NCI-H345 treated with DMSO at 0.1 percent for 48 hours (cell line): ENCODE measurements around the gene CEP128.
A peak's percentile ranks its signal among the peaks of the same experiment; 100 is the strongest.

Source experiments
- DNase-seq: peaks from one replicate; lab custom pipeline; 2025; ENCODE audit not compliant: unreplicated experiment; lab: John Stamatoyannopoulos, UW

Gene CEP128

DNA sequence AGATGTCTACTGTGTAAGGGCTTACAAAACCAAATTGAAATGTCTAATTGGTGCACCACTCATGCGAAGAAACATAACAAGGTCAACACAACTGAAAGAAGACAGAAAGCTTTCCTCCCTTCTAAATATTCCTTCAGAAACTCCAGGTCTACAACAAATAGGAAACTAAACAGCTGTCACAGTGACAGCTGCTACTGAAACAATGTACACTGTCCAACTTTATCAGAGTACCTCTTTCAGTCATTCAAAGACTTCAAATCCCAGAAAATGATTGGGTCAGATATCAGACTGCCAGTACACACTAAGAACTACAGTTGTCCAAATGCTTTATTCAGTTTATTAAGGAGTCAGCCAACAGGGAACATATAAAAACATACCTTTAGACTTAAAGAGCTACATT lies 35.2 kb downstream of the CEP128 start:
- DNase-seq, result no peak

DNA sequence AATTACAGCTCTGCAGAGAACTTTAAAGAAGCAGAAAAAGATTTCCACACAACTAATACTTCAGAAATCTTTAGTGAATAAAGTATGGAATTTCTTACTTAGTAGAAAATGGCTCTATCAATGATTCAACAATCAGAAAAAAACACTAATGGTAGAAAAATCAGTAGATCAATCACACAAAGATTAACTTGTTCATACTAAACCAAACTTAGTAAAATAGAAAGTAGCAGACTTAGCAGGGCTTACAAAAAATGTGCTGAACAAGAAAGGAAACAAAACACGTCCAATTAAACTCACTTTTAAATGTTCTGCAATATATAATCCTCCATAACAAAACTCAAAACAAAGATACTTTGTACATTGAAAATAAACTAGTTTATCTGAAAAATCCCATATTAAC lies 38.9 kb downstream of the CEP128 start:
- DNase-seq, result no peak

DNA sequence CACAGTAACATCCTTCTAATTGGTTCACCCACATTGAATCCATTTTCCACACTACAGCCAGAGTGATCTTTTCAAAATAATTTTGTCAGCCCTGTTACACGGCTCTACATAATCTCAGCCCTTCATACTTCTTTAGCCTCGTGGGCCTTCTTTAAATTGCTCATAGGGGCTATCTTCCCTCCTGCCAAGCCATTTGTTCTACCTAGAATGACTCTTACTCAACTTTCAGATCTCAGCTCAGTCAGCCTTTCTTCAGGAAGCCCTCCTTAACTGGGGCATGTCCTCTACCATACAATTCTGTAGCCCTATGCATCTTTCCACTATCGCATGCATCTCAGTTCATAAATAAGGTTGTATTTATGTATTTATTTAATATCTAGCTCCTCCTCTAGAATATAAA lies 39.7 kb downstream of the CEP128 start:
- DNase-seq, result no peak

DNA sequence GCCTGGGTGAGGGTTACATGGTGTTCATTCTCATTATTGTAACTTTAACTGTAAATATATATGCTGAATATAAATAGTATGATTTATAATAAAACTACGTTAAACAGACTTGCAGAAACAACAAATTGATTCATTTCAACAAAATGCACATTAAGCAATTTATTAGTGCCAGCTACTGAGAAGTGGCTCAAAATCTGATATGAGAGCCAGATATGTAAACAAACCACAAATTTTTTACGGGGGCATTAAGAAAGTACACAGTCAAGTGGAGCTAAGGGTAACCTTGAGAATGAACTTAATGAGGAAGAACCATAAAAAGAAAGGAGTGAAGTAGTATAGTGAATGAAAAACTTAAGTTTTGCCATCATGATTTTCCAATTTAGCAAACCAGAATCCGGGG lies 40.3 kb downstream of the CEP128 start:
- no peak for DNase-seq

DNA sequence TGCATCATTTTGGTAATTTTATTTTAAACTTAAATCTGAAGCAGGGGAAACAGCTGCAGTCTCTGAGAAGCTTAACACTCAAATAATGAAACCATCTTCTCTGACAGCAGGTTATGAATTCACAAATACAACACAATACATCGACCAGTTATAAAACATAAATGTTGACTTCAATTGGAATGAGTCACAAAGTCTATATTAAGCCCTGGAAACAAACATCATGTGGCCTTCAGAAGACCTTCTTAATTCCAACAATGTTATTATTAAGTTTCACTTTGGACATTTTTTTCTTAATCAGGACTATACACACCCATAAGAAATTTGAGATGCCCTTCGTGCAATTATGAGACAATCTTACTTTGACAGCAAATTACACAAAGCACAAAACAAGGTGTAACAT lies 68.9 kb downstream of the CEP128 start:
- DNase-seq, result no peak

DNA sequence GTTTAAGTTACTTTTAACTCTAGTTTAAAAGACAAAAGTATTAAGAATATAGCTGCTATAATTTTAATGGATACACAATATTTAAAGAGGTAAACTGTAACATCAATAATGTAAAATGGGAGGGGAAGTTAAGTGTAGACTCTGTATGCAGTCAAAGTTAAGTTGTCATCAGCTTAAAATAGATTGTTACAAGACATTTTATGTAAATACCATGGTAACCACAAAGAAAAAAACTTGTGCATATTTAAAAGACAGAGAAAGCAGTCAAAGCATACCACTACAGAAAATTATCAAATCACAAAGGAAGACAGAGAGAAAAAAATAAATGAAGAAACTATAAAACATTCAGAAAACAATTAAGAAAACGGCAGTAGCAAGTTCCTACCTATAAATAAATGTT lies 73.3 kb downstream of the CEP128 start:
- no peak for DNase-seq

DNA sequence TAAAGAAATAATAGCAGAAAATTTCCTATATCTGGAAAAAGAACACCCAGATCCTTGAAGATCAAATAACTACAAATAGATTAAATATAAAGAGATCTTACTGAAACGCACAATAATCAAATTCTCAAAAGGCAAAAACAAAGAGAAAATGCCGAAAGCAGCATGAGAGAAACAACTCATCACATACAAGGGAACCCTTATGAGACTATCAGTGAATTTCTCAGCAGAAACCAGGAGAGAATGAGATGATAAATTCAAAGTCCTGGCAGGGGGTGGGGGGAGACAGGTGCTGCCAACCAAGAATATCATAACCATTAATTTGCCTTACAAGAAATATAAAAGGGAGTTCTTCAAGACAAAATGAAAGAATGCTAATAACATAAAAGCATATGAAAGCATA lies 73.7 kb downstream of the CEP128 start:
- DNase-seq, result no peak

DNA sequence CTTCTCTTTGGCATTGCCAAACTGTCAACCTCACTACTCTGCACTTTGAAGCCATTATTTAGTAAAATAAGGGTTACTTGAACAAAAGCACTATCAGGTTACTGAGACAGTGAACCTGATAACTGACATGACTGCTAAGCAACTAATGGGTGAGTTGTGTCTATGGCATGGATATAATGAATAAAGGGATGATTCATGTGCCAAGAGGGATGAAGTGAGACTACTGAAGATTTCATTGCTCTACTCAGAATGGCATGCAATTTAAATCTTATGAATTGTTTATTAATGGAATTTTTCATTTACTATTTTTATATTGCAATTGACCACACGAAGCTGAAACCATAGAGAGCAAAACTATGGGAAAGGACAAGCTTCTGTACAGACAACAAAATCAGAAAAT lies 74.4 kb downstream of the CEP128 start:
- no peak for DNase-seq

DNA sequence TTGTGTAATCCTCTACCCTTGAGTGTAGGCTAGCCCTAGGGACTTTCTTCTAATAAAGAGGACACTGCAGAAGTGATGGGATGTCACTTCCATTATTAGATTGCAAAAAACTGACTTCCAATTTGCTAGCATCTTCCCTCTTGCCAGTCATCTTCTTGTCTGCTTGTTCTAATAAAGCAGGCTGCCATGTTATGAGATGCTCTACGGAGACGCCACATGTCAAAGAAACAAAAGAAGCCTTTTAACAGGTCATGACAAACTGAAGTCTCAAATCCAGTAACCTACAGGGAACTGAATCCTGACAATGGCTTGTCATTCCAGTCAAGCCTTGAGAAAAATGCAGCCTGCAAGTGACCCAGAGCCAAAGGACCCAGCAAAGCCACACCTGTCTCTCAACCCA lies 76.0 kb downstream of the CEP128 start:
- no peak for DNase-seq

DNA sequence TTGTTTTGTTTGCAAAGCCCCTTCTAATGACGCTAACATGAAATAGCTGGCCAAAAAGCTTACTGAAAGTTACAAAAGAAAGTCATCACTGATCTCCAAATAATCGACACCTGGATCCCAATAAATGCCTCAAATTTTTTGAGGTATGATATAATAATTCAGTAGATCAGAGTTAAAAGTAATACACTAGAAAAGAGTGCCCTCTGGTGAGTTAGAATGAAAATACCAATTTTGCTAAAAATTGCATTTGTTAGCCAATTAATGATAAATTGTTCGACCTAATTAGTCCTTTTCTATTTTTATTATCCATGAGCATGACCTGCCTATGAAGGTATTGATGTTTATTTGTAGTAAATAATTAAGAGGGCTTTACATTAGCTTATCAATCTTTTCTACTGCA lies 78.6 kb downstream of the CEP128 start:
- no peak for DNase-seq

DNA sequence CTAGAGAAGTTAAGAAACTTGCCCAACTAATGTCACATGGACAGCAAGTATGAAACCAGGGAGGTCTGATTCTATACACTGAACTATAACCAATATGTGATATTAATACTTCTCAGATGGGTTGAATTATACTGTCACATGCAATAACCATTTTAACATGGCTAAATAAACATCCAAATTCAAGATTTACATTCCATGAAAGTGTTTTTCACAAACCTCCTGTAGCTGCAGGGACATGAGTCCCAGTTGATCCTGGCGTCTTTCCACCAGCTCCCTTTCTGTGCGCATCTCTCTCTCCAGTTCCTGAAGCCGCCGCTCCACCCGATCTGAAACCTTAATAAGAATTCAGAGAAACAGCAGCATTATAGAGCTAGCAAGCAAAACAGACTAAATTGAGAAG lies 79.0 kb downstream of the CEP128 start:
- DNase-seq, result no peak

DNA sequence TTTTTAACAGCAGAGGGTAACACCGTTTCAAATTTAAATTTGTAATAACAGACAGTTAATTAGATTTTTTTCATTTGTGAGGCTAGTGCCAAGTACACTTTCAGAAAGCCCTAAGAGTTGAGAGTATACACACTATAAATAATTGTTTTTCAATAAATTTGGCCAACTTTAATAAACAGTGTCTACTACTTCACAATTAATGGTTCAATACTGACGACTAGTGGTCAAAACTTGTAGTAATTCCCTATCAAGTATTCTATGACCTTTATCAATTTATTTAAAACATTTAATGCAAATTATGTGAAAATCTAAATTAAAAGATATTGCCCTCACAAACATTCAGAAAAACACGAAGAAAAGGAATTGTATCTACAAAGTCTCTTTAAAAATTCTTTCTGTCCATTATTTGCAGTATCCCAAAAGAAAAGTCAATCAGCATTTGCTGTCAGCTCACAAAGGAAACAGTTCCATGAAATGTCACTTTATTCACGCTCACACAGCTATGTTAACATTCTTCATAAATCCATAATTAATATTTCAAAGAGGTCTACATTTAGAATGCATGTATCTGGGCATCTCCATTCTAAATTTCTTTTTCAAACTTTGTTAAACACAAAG lies 91.2 kb downstream of the CEP128 start:
- peak; percentile 4 for DNase-seq

DNA sequence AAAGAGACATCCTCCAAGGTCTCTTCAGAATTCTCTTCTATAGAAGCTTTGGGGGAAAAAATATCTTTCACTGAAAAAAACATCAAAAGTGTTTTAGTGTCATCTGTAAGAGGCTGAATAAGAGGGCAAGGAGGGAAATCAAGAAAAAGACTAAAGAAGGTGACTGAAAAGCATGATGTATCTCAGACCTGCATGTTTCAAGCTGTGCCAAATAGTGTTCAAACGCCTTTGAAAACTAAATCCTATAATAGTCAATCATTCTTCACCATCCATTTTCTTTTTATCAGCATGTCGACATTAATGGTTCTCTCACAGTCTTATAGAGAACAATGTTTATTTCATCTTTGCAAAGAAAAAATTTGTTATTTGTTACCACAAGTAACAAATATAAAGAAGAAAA lies 94.5 kb downstream of the CEP128 start:
- DNase-seq, result no peak

DNA sequence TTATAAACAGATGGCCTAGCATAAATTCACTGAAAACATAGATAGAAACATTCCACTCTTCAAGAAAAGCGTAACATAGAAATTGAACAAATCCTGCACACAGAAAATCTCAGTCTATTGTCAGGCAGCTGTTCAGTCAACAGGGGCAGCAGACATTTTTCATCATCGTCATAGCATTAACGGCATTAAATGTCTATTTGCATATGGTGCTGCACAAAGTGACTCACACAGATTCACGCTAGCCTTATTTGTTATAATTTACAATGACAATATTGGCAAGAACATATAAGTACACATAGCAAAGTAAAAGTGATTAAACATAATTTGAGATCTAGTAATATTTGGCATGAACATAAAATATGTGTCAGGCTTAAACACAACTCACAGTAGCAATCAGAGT lies 95.7 kb downstream of the CEP128 start:
- no peak for DNase-seq

DNA sequence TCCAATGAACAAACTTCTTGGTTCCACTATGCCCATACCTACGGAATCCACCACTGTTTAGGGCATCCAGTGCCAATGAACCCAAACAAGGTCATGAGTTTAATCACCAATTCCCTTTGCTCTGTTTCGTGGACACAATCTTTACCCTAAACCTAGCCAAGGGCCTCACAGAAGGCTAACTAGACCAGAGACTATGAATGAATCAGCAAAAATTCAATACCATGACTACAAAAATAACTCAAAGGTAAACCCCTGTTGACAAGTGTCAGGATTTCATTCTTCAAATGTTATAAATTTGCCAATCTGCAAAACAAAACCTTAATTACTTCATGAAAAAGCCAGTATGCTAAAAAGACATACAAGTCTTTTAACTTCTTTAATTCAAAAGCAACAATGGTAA lies 96.7 kb downstream of the CEP128 start:
- no peak for DNase-seq

DNA sequence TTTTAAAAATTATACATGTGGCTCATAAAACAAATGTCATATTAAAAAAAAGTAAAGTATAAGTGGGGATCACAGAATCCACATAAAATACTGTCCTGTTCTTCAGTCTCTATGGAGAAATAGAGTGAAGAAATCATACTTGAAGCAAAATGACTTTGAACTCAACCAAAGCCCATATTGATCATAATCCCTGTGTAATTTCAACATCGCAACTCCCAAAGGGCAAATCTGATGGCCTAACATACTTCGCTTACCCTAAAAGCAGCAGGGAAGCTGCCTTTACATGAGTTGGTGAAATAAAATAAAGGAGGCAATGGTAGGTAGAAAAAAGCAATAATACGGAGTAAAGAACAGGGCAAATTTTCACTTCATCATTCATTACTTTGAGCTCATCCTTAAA lies 101.8 kb downstream of the CEP128 start:
- no peak for DNase-seq

DNA sequence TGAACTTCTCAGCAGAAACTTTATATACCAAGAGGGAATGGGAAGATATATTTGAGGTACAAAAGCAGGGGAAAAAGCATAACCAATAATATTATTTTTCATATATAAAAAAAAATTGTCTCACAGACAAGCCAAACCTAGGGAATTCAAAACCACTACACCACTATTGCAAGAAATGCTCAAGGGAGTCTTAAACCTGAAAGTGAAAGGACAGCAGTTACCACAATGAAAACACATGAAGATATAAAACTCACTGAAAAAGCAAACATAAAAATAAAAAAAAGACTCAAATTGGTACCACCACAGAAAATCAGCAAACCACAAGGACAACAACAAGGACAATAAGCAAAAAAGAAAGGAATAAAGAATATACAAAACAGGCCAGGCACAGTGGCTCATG lies 131.9 kb downstream of the CEP128 start:
- no peak for DNase-seq

DNA sequence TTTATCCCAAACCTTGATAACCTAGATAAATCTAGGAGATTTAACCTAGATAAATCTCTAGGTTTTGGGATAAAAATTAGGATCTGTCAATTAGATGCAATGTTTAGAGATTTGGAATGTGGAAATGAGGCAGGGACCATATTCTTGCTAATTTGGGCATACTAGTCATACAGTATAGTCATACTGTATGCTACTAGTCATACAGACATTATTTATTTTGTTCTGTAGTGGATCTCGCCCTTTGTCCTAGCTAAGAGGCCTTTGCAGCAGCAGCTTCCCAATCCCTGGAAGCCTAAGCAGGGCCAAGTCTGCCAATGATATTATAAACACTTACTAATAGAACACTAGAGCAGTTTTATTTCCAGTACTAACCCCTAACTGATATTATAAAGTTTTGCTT lies 136.4 kb downstream of the CEP128 start:
- DNase-seq, result no peak

DNA sequence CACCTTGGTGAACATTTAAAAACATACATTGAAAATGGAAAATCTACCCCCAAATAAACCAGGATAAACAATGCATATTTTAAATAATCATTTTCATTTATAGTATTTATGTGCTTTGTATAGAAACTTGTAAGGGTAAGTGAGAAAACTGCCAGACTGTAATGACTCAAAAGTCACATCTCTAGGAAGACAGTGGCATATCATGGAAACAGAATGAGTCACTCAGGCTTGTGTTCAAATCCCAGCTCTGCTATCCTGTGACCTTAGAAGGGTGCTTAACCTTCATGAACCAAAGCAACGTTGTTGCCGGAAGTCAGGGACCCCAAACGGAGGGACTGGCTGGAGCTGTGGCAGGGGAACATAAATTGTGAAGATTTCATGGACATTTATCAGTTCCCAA lies 142.7 kb downstream of the CEP128 start:
- DNase-seq, result no peak

DNA sequence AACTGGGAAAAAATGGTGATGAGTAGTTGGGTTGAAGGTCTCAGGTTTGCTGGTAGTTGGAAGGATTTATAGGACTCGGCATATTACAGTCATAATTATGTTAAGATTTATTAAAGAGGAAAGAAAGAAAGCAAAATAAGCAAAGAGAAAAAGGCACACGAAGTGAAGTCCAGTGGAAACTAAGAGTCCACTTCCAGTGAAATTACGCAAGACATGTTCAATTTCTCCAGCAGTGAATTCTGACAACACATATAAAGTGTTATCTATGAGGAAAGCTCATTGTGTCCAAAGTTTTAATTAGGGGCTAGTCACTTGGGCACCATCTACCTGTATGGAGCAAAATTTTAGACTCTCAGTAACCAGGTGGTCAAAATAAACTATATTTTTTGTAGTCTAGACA lies 143.3 kb downstream of the CEP128 start:
- no peak for DNase-seq

DNA sequence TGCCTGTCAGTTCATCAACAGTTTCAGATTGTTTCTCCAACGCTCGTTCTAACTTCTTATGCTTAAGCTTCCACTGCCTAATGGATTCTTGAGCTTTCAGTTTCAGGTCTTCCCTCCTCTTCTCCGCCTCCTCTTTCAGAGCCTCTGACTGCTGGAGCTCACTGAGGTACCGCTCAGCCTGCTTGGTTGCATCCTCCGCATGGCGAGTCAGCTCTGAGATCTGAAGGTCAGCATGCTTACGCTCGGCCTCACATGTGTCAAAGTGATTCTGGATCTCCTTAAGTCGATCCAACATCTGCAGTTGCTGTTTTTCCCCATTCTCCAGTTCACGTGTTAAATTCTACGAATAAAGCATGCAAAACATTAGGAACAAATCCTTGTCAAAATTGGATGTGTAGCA lies 148.8 kb downstream of the CEP128 start:
- no peak for DNase-seq

DNA sequence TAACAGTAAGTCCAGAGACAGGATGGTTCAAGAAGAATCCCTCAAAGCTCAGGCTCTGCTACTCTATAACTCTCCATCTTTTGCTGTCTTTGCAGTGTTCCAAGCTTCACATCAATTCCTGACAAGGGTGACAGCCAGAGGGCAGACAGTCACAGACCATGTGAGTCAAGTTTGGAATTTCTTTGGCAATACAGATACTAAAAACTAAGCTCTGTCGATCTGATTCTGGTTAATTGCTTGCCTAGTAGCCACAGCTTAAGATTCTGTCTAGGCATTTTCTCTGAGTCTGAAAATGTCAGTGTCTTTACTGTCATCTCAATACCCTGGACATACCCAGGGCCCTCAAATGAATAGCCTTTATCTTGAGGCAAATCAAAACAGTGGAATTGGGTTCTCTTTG lies 153.7 kb downstream of the CEP128 start:
- no peak for DNase-seq

DNA sequence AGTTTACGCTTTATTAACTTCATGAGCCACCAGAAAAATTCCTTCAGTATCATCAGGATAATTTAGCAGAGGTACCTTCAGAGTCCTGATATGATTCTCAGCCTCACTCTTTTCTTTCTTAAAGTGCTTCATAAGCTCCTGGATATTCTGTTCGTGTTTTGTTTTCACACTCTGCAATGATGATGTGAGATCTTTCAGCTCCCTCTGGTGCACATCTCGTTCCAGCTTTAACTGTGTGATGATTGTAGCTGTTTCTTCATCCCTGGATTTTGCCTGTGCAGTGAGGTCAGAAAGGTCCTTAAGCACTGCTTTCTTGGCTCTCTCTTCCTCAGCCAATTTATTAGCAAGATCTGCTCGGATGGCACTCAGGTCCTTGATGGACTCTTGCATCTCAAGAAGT lies 156.7 kb downstream of the CEP128 start:
- no peak for DNase-seq

DNA sequence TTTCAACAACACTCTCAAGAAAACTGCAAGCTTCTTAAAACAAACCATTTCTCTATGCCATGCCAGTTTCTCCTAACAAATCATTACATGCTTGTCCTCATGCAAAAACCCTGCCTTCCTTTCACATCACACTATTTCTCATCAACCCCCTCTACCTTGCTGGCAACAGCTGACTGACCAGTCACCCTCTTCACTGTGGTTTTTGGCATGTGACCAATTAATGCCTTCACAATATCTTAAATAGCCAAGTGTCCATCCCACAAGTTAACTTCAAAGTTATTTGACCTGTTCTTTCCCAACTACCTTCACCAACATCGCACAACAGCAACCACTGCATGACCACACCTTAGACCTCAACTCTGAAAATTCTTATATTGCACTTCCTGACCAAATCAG lies 159.6 kb downstream of the CEP128 start:
- DNase-seq, result no peak
